Measurements from ENCODE around the gene F7.

The F7 gene

DNA sequence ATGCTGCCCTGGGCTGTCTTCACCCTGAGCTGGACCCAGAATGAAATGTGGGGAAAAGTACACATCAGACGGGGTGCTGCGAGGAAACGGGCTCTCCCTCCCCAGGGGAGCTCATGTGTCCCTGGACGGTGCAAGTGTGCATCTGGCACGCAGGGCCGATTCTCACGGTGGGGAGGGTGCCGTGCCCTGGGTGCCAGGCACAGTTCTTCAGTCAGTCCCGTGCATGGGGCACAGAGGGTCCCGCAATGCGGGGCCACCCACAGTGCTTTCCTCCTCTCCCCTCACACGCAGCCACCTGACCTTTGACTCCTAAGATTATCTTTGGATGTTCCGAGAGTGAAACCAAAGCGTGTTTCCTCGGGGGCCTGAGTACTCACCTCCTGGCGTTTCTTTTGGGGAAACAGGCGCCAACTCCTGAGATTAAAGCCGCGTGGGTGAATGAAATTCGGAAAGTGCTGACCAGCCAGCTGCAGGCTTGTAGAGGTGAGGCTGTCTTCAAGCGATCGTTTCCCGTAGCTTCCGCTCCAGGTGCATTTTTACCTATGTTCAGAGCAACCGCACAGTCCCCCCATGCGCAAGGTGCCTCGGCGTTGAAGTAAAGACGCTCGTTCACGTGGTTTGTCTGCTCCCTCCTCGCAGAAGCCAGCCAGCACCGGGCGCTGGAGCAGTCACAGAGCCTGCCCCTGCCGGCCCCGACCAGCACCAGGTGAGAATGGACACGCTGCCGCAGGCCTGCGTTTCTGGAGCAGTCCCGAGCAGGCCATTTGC, 17.5 kb upstream of the F7 start:
- TF ChIP-seq, protein P1, sequence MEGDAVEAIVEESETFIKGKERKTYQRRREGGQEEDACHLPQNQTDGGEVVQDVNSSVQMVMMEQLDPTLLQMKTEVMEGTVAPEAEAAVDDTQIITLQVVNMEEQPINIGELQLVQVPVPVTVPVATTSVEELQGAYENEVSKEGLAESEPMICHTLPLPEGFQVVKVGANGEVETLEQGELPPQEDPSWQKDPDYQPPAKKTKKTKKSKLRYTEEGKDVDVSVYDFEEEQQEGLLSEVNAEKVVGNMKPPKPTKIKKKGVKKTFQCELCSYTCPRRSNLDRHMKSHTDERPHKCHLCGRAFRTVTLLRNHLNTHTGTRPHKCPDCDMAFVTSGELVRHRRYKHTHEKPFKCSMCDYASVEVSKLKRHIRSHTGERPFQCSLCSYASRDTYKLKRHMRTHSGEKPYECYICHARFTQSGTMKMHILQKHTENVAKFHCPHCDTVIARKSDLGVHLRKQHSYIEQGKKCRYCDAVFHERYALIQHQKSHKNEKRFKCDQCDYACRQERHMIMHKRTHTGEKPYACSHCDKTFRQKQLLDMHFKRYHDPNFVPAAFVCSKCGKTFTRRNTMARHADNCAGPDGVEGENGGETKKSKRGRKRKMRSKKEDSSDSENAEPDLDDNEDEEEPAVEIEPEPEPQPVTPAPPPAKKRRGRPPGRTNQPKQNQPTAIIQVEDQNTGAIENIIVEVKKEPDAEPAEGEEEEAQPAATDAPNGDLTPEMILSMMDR (IDR thresholded peaks at IDR 0.05; ENCODE audit: insufficient read depth, low read depth, low read length, missing control alignments) = no peak
- no peak overlapping the region for H3K4me3 ChIP-seq (ENCODE audit: low read depth, low read length)
- no peak for DNase-seq (ENCODE audit: low read depth)

DNA sequence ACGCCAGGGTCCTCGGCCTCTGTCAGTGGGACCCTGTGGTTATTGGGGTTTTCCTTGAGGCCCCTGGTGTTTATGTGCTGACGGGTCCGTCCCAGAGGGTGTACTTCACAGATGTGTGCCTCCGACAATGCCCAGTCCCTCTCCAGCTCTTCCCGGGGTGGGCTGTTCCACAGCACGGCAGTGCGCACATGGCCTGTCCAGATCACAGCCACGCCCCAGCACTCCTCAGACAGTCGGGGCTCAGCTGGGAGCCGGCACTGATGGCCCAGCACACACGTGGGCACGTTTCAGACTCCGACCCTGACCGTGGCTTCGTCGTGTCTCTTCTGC, 16.9 kb upstream of the F7 start:
- no peak for DNase-seq (ENCODE audit: low read depth)
- TF ChIP-seq, protein P1 (IDR thresholded peaks at IDR 0.05; ENCODE audit: insufficient read depth, low read depth, low read length, missing control alignments) = no peak

DNA sequence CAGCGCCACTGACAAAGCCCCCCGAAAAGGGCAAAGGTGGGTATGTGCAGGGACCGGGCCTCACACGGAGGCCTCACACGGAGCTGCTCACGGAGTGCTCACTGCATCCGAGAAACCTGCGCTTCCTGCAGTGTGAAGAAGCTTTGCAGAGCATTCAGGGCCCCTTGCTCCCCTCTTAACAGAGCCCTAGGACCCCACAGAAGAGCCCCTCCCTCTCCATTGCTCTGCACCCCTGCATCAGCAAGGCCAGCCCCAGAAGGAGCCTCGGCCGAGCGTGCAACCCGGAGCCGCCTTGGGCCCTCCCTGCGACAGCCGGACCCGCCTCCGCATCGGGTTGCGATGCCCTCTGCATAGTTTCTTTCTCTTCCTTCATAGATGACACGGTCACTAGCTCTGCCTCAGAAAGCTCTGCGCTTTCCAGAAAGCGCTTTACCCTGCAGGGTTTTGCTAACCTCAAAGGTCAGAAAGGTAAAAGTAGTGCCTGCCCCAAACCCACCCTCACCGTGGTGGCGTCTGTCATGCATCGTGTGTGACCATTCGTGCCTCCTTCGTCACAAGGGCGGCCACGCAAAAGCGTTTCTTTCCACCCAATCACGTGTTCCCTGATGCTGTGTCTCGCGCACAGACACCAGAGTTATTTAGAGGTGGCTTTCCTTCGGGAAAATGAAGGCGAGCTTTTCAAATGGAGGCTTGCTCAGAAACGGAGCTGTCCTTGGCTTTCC, 15.7 kb upstream of the F7 start:
- no peak overlapping the region for H3K4me3 ChIP-seq (ENCODE audit: low read depth, low read length)
- TF ChIP-seq, protein P1 (IDR thresholded peaks at IDR 0.05; ENCODE audit: insufficient read depth, low read depth, low read length, missing control alignments) = no peak
- no peak for DNase-seq (ENCODE audit: low read depth)

More for the DNA sequence above, 16.9 kb upstream of the F7 start:
- H3K4me3 ChIP-seq (ENCODE audit: low read depth, low read length) = no peak overlapping the region

DNA sequence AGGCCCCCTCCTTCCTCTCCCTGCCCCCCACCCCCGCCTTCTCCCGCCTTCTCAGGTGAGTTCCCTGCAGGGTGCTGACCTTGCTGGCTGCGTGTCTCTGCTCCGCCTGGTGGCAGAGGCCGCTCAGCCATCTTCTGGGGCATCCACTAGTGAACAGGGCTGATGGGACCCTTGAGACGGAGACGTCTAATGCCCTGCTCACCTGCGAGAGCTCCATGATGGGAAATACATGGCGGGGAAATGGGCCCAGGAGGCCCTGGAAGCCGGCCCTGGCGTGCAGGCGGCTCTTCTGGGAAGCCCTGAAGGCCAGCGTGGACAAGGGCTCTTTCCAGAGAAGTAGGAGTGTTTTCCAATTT, 15.2 kb upstream of the F7 start:
- TF ChIP-seq, protein P1 (IDR thresholded peaks at IDR 0.05; ENCODE audit: insufficient read depth, low read depth, low read length, missing control alignments) = no peak
- no peak for DNase-seq (ENCODE audit: low read depth)
- no peak overlapping the region for H3K4me3 ChIP-seq (ENCODE audit: low read depth, low read length)

DNA sequence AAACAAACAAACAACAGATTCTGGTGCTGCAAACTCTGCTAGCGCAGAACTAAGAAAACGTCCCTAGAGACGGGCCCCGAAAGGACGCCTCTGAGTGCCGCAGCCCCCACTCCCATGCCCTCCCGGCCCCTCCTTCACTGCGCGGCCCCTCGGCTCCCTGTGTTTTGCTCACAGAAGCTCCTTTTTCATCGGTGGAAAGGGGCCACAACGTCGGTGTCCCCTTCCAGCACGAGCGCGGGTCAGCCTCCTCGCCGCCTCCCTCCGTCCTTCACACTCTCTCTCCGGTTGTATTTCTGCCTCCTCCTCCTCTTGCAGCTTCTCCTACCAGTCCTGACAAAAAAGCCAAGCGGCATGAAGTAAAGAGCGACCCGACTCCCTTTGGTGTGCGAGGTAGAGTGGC, 14.8 kb upstream of the F7 start:
- no peak overlapping the region for H3K4me3 ChIP-seq (ENCODE audit: low read depth, low read length)
- DNase-seq (ENCODE audit: low read depth) = no peak
- TF ChIP-seq, protein P1 (IDR thresholded peaks at IDR 0.05; ENCODE audit: insufficient read depth, low read depth, low read length, missing control alignments) = no peak

DNA sequence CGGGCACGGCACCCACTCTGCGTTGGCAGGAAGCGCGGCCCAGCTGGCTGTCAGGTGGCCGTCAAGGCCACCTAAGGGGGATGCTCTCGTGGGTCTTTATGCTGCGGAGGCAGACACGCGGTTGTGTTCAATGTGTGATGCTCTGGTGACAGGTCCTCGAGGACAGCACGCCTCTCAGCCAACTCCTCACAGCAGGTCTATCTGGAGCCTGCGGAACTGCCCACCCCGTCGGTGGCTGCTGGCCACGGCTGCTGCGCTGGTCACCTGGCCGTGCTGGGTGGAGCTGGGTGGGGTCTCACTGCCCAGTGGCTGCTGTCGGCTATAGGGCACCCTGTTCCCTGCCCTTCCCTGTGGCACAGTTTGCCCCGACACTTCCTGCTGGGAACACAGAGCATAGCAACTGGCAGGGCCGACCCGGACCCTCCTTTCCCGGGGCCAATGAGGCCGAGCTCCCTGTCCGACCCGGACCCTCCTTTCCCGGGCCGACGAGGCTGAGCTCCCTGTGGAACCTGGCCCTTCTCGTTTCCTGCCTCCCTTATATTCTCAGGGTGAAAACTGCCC, 14.3 kb upstream of the F7 start:
- no peak overlapping the region for H3K4me3 ChIP-seq (ENCODE audit: low read depth, low read length)
- no peak for DNase-seq (ENCODE audit: low read depth)
- TF ChIP-seq, protein P1 (IDR thresholded peaks at IDR 0.05; ENCODE audit: insufficient read depth, low read depth, low read length, missing control alignments) = no peak

Measured in GM12865 (cell line).